ENCODE results near the gene NMT1. TPM values are rescaled to one million over a fixed set of nuclear protein-coding genes. Genes with fewer than 3 reads are reported as not detected.

Gene NMT1
- total RNA-seq, 2 donors from 2014 or later, result 130 to 270 TPM

- peak in 1 of 2 donors; percentile 8 for ATAC-seq
- peak in 1 of 2 donors; percentile 77 for DNase-seq (ENCODE audit: low spot score in 2 of 2)
- no peak overlapping the region for H3K27ac Mint-ChIP-seq
- no peaks in the 10 kb centered on the region for H3K36me3 Mint-ChIP-seq
- no peaks in the 10 kb centered on the region for H3K9me3 Mint-ChIP-seq
Observed at GRCh38 chr17:45131616-45132319, 70.7 kb downstream of the NMT1 start.

GRCh38 chr17:45132320-45132571 is 71.1 kb downstream of the NMT1 start, which contains the start of gene PLCD3:
Gene PLCD3, minus strand, starts transcription at chr17:45132515. Its CDS starts 105 bp downstream, at chr17:45132410.
- no peaks in the 10 kb centered on the region for H3K36me3 Mint-ChIP-seq
- DNase-seq (ENCODE audit: low spot score in 2 of 2), result peak in 1 of 2 donors; percentile 69
- peak within 1 kb of the TSS; percentile 44 to 70 for H3K27ac Mint-ChIP-seq
- peak in 1 of 2 donors; percentile 56 for ATAC-seq
- H3K9me3 Mint-ChIP-seq, result no peaks in the 10 kb centered on the region

GRCh38 chr17:45132572-45133463 is 71.7 kb downstream of the NMT1 start:
- peak overlapping the region; percentile 44 to 70 for H3K27ac Mint-ChIP-seq
- H3K9me3 Mint-ChIP-seq, result no peaks in the 10 kb centered on the region
- ATAC-seq (peak; percentile 37 to 51), DNase-seq (ENCODE audit: low spot score in 2 of 2) (peak; percentile 67 to 83)
- H3K36me3 Mint-ChIP-seq, result no peaks in the 10 kb centered on the region

DNA sequence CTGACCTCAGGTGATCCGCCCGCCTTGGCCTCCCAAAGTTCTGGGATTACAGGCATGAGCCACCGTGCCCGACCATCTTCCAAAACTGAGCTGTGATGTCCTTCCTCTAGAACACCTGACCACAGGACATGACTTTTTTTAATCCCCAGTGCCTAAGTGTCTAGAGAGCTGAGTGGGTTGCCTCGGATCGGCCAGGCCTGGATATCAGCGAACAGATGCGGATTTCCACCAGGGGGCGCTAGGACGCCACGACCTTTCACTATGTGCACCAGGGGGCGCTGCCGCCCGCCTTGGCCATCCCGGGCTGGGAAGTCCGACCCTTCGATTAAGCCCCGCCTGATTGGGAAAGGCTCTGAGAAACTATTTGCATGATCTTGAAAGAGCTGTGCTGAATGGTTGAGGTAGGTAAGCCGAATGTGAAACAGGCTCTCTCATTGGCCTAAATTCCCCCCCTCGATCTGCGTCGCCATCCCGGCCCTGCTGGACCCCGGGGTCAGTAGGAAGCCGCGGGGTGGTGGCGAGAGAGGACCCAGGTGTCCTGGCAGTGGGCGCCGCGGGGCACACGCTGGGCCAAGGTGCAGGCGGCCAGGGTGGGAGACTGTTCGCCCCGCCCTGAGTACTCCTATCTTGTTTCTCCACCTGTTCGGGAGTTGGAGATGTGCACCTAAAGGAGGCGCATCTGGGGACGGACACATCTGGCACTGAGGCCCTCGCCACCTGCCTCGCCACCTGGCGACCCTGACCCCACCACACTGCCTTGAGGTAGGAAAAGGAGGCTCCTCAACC is 74.3 kb downstream of the NMT1 start, which contains the start of gene ACBD4:
Gene ACBD4 (plus strand): TSS at position 496 of the 786 bp plus-strand sequence. CDS start 458 bp downstream, outside the sequence.
- ATAC-seq (peak; percentile 86 to 87), DNase-seq (ENCODE audit: low spot score in 2 of 2) (peak; percentile 96 to 100)
- Mint-ChIP-seq H3K36me3 (no peaks in the 10 kb centered on the region), H3K27ac (peak within 1 kb of the TSS; percentile 84 to 85), H3K9me3 (no peaks in the 10 kb centered on the region)

GRCh38 chr17:45135978-45136791 is 75.1 kb downstream of the NMT1 start:
- H3K9me3 Mint-ChIP-seq, result no peaks in the 10 kb centered on the region
- no peaks in the 10 kb centered on the region for H3K36me3 Mint-ChIP-seq
- DNase-seq (ENCODE audit: low spot score in 2 of 2), result no peak
- peak overlapping the region; percentile 84 to 85 for H3K27ac Mint-ChIP-seq
- no peak for ATAC-seq

GRCh38 chr17:45136846-45137560 is 75.9 kb downstream of the NMT1 start:
- DNase-seq (ENCODE audit: low spot score in 2 of 2), result no peak
- H3K36me3 Mint-ChIP-seq, result no peaks in the 10 kb centered on the region
- no peaks in the 10 kb centered on the region for H3K9me3 Mint-ChIP-seq
- no peak for ATAC-seq
- peak overlapping the region; percentile 84 to 85 for H3K27ac Mint-ChIP-seq

GRCh38 chr17:45137561-45138305 is 76.6 kb downstream of the NMT1 start:
- DNase-seq (ENCODE audit: low spot score in 2 of 2), result no peak
- ATAC-seq, result no peak
- Mint-ChIP-seq H3K27ac (peak overlapping the region in 1 of 2 donors; percentile 49), H3K36me3 (no peaks in the 10 kb centered on the region), H3K9me3 (no peaks in the 10 kb centered on the region)

- no peak for ATAC-seq
- DNase-seq (ENCODE audit: low spot score in 2 of 2), result no peak
- H3K9me3 Mint-ChIP-seq, result no peaks in the 10 kb centered on the region
- no peaks in the 10 kb centered on the region for H3K36me3 Mint-ChIP-seq
- no peak overlapping the region for H3K27ac Mint-ChIP-seq
Observed at GRCh38 chr17:45138911-45139532, 77.9 kb downstream of the NMT1 start.

- ATAC-seq (no peak), DNase-seq (ENCODE audit: low spot score in 2 of 2) (no peak)
- no peak overlapping the region for H3K27ac Mint-ChIP-seq
- H3K9me3 Mint-ChIP-seq, result no peaks in the 10 kb centered on the region
- H3K36me3 Mint-ChIP-seq, result no peaks in the 10 kb centered on the region
Observed at GRCh38 chr17:45139533-45139920, 78.4 kb downstream of the NMT1 start.

DNA sequence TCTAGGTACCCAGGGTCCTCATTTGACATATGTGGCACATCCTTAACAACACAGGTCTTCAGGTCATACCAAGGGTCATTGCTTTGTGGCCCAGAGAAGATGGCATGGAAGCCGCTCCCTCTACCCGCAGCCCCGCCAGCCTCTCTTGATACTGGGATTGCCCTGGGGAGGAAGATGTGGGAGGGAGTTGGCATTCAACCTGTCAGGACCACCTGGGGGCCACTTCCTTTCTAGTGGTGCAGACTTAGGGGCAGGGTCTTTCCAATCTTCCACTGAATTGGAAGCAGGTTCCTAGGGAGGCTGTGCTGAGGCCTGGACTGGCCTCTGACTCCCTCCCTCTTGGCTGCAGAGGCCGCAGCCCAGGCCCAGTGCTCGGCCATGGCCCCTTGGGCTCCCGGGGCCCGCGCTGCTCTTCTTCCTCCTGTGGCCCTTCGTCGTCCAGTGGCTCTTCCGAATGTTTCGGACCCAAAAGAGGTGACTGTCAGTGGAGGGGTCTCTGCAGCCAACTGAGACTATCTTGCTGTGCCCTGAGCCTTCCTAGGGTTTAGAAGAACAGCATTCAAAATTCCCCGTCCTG is 82.1 kb downstream of the NMT1 start:
- ATAC-seq (no peak), DNase-seq (ENCODE audit: low spot score in 2 of 2) (no peak)
- Mint-ChIP-seq H3K36me3 (peaks cover 14 to 16% of the 10 kb centered on the region in 2 donors), H3K9me3 (no peaks in the 10 kb centered on the region), H3K27ac (peak overlapping the region in 1 of 2 donors; percentile 48)

DNA sequence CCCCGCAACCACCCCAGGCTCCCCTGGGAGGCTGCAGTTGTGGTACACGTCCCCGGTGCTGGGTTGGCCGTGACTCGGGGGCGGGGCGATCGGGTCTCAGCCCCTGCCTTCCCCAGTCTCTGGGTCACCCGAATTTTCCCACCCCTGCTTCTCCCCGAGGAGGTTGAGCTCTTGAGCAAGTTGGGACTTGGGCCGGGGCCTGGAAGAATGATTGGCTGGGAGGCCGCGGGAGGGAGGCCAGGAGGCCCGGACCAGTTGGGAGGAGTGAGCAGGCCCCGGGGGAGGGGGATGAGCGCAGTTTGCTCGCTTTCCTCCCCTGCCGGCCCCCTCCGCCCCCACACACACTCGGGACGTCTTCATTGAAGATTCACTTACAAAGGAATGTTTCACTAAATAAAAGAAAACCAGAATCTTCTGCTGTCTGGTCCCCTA is 82.7 kb downstream of the NMT1 start:
- peaks cover 14 to 21% of the 10 kb centered on the region in 2 donors for H3K36me3 Mint-ChIP-seq
- DNase-seq (ENCODE audit: low spot score in 2 of 2), result peak in 1 of 2 donors; percentile 39
- H3K27ac Mint-ChIP-seq, result peak overlapping the region in 1 of 2 donors; percentile 48
- no peaks in the 10 kb centered on the region for H3K9me3 Mint-ChIP-seq
- no peak for ATAC-seq

DNA sequence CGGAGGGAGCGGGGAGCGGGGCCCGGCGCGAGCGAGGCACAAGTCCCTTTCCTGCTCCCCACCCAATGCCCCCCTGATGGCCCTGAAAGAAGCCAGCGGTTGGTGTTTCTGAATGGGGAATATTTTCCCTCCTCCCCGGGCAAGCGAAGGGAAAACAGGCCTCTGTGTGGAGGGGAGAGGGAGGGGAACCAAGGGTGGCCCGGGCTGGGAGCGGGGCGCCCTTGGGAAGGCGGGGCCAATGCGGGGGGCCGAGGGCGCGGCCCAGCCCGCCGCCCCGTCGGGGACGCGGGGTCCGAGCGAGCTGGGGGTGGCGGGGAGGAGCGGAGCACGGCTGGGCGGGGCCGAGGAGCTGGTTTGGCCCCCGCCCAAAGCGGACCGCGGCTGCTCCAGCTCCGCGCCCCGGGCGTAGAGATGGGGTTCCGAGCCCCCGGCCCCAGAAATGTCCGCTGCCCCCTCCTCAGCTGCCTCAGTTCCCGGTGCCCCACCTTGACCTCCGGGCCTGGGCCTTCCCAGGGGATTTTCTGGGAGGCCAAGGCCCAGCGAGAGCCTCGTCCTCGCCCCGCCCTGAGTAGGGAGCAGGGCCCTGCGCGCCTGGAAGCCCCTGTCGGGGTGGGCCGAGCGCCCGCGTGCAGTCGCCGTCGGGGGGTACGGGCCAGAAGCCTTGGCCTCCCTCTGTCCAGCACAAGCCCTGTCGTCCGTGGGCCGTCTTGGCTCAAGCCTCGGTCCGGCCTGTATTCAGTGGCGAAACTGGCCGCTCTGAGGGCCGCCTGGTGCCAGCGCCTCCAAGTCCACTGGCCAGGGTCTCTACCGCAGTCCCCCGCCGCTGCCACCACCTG is 83.3 kb downstream of the NMT1 start:
- no peak for ATAC-seq
- Mint-ChIP-seq H3K27ac (peak overlapping the region in 1 of 2 donors; percentile 48), H3K36me3 (peaks cover 18 to 25% of the 10 kb centered on the region in 2 donors), H3K9me3 (no peaks in the 10 kb centered on the region)
- DNase-seq (ENCODE audit: low spot score in 2 of 2), result no peak

DNA sequence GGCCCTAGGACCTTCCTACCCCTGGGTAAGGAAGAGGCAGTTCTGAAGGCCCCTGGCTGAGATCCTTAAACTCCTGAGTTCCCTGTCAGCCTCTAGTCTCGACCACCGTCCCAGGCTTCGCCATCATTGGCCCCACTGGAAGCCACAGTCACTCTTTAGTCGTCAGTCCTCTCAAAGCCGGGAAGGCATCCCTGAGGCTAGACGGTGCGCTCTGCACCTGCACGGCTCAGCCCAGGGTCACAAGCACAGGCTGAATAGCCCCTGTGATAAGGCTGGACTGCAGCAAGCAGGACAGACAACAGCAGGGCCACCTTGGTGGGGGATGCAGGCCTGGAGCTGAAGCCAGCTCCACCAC is 83.9 kb downstream of the NMT1 start:
- ATAC-seq (no peak), DNase-seq (ENCODE audit: low spot score in 2 of 2) (no peak)
- H3K27ac Mint-ChIP-seq, result peak overlapping the region in 1 of 2 donors; percentile 46
- H3K36me3 Mint-ChIP-seq, result peaks cover 24 to 31% of the 10 kb centered on the region in 2 donors
- no peaks in the 10 kb centered on the region for H3K9me3 Mint-ChIP-seq

Measured in activated naive CD4-positive, alpha-beta T cell treated with anti-CD3 and anti-CD28 coated beads, Interleukin-2, amount 50 U/mL, for 72 hours (primary cell).